Activated naive CD4-positive, alpha-beta T cell treated with anti-CD3 and anti-CD28 coated beads for 36 hours (primary cell): ENCODE measurements around the gene TUBA3C. TPM values are rescaled to one million over a fixed set of nuclear protein-coding genes. Genes with fewer than 3 reads are reported as not detected.
"Not testable (repeated sequence)": the region's sequence is repeated elsewhere in the genome, so short reads cannot be mapped to it uniquely, and the experiment has no call there.

ENCODE experiments used
- CTCF ChIA-PET: fragments of 350-600 bp; sonication (Branson Sonifier 250); formaldehyde crosslinking; loops from one replicate; lab custom pipeline; 2021; ENCODE audit warnings: antibody characterized with exemption; lab: Charles Lee
- DNase-seq: peaks from one replicate; pipeline ENCODE4 v3.0.0-alpha.2; 2020
- H3K27ac Mint-ChIP-seq: one replicate; pipeline ENCODE4 v1.8.0; 2021; ENCODE audit warnings: mild to moderate bottlenecking, mixed read lengths
- H3K27me3 Mint-ChIP-seq: one replicate; pipeline ENCODE4 v1.8.0; 2021; ENCODE audit warnings: low read depth, mixed read lengths
- H3K36me3 Mint-ChIP-seq: one replicate; pipeline ENCODE4 v1.8.0; 2021; ENCODE audit warnings: low read depth, mixed read lengths
- H3K4me1 Mint-ChIP-seq: one replicate; pipeline ENCODE4 v1.8.0; 2021; ENCODE audit warnings: low read depth, mixed read lengths
- H3K4me3 Mint-ChIP-seq: one replicate; pipeline ENCODE4 v1.8.0; 2021; ENCODE audit warnings: mild to moderate bottlenecking, moderate library complexity, mixed read lengths
- H3K9me3 Mint-ChIP-seq: one replicate; pipeline ENCODE4 v1.8.0; 2021; ENCODE audit warnings: mixed read lengths
- intact Hi-C: fragments of 100-400 bp; cut with micrococcal nuclease; formaldehyde crosslinking; loops from one replicate; pipeline ENCODE4 v1.15.1; 2023
- total RNA-seq, 2 experiments: library from RNA; stranded (reverse); gene quantifications; one replicate each; pipeline ENCODE4 v1.2.3, GENCODE V29; 2021

The TUBA3C gene
- not detected for total RNA-seq

- H3K4me1 Mint-ChIP-seq: no peaks in the 10 kb centered on the region
- intact Hi-C loops: no loop called here
- no peaks in the 10 kb centered on the region for H3K36me3 Mint-ChIP-seq
- no peaks in the 10 kb centered on the region for H3K9me3 Mint-ChIP-seq
- no peak within 1 kb of the TSS for H3K27ac Mint-ChIP-seq
- no peak within 1 kb of the TSS for H3K4me3 Mint-ChIP-seq
- CTCF ChIA-PET: no interaction called here
- DNase-seq: no peak
- peaks cover under 1% of the 10 kb centered on the region for H3K27me3 Mint-ChIP-seq
Observed at GRCh38 chr13:19181621-19182485, at the start of gene TUBA3C. Gene TUBA3C, minus strand, starts transcription at chr13:19181824. Its CDS starts 77 bp downstream, at chr13:19181747.

- H3K4me1 Mint-ChIP-seq, DNase-seq, H3K4me3 Mint-ChIP-seq, H3K36me3 Mint-ChIP-seq, intact Hi-C loops, H3K9me3 Mint-ChIP-seq, CTCF ChIA-PET, H3K27me3 Mint-ChIP-seq, H3K27ac Mint-ChIP-seq: not testable (repeated sequence)
Observed at GRCh38 chr13:19207413-19207812, 25.8 kb upstream of the TUBA3C start.

GRCh38 chr13:19192622-19193021 lies 11.0 kb upstream of the TUBA3C start:
- H3K36me3 Mint-ChIP-seq, H3K9me3 Mint-ChIP-seq, H3K4me1 Mint-ChIP-seq, H3K27me3 Mint-ChIP-seq, DNase-seq, intact Hi-C loops, CTCF ChIA-PET, H3K4me3 Mint-ChIP-seq, H3K27ac Mint-ChIP-seq: not testable (repeated sequence)

GRCh38 chr13:19189911-19190310 lies 8.3 kb upstream of the TUBA3C start:
- H3K9me3 Mint-ChIP-seq, H3K4me1 Mint-ChIP-seq, H3K4me3 Mint-ChIP-seq, CTCF ChIA-PET, intact Hi-C loops, H3K36me3 Mint-ChIP-seq, H3K27me3 Mint-ChIP-seq, DNase-seq, H3K27ac Mint-ChIP-seq: not testable (repeated sequence)

GRCh38 chr13:19189368-19189767 lies 7.7 kb upstream of the TUBA3C start:
- not testable (repeated sequence) for H3K27ac Mint-ChIP-seq

GRCh38 chr13:19185865-19186645 lies 4.4 kb upstream of the TUBA3C start:
- intact Hi-C loops: no loop called here
- DNase-seq: no peak
- Mint-ChIP-seq H3K27me3 (peaks cover 4% of the 10 kb centered on the region), H3K4me3 (no peak overlapping the region), H3K4me1 (no peaks in the 10 kb centered on the region), H3K9me3 (no peaks in the 10 kb centered on the region), H3K36me3 (no peaks in the 10 kb centered on the region), H3K27ac (no peak overlapping the region)
- CTCF ChIA-PET: no interaction called here

More at GRCh38 chr13:19189368-19189767, 7.7 kb upstream of the TUBA3C start:
- H3K9me3 Mint-ChIP-seq, CTCF ChIA-PET, H3K4me3 Mint-ChIP-seq, intact Hi-C loops, H3K36me3 Mint-ChIP-seq, H3K27me3 Mint-ChIP-seq, DNase-seq, H3K4me1 Mint-ChIP-seq: not testable (repeated sequence)

- DNase-seq: no peak
- no peak overlapping the region for H3K4me3 Mint-ChIP-seq
- H3K9me3 Mint-ChIP-seq: no peaks in the 10 kb centered on the region
- intact Hi-C loops: no loop called here
- CTCF ChIA-PET: no interaction called here
- peaks cover 4% of the 10 kb centered on the region for H3K27me3 Mint-ChIP-seq
- H3K4me1 Mint-ChIP-seq: no peaks in the 10 kb centered on the region
- H3K36me3 Mint-ChIP-seq: no peaks in the 10 kb centered on the region
- no peak overlapping the region for H3K27ac Mint-ChIP-seq
Observed at GRCh38 chr13:19185086-19185864, 3.7 kb upstream of the TUBA3C start.

GRCh38 chr13:19184176-19184575 lies 2.6 kb upstream of the TUBA3C start:
- no peaks in the 10 kb centered on the region for H3K9me3 Mint-ChIP-seq
- no peak for DNase-seq
- intact Hi-C loops: no loop called here
- H3K36me3 Mint-ChIP-seq: no peaks in the 10 kb centered on the region
- H3K4me1 Mint-ChIP-seq: no peaks in the 10 kb centered on the region
- no peak overlapping the region for H3K27ac Mint-ChIP-seq
- H3K4me3 Mint-ChIP-seq: no peak overlapping the region
- peaks cover 4% of the 10 kb centered on the region for H3K27me3 Mint-ChIP-seq
- CTCF ChIA-PET: no interaction called here

GRCh38 chr13:19183676-19184075 lies 2.1 kb upstream of the TUBA3C start:
- CTCF ChIA-PET: no interaction called here
- no peak overlapping the region for H3K4me3 Mint-ChIP-seq
- no peak overlapping the region for H3K27ac Mint-ChIP-seq
- intact Hi-C loops: no loop called here
- DNase-seq: no peak
- peaks cover 4% of the 10 kb centered on the region for H3K27me3 Mint-ChIP-seq
- H3K4me1 Mint-ChIP-seq: no peaks in the 10 kb centered on the region
- no peaks in the 10 kb centered on the region for H3K9me3 Mint-ChIP-seq
- H3K36me3 Mint-ChIP-seq: no peaks in the 10 kb centered on the region

GRCh38 chr13:19182536-19182935 lies 912 bp upstream of the TUBA3C start:
- CTCF ChIA-PET: no interaction called here
- Mint-ChIP-seq H3K9me3 (no peaks in the 10 kb centered on the region), H3K4me1 (no peaks in the 10 kb centered on the region), H3K36me3 (no peaks in the 10 kb centered on the region), H3K27me3 (peaks cover 4% of the 10 kb centered on the region), H3K27ac (no peak overlapping the region), H3K4me3 (no peak overlapping the region)
- intact Hi-C loops: no loop called here
- DNase-seq: no peak

GRCh38 chr13:19181021-19181620 lies 503 bp downstream of the TUBA3C start:
- DNase-seq: no peak
- no peaks in the 10 kb centered on the region for H3K27me3 Mint-ChIP-seq
- H3K36me3 Mint-ChIP-seq: no peaks in the 10 kb centered on the region
- CTCF ChIA-PET: no interaction called here
- H3K9me3 Mint-ChIP-seq: no peaks in the 10 kb centered on the region
- no peak overlapping the region for H3K27ac Mint-ChIP-seq
- intact Hi-C loops: no loop called here
- H3K4me1 Mint-ChIP-seq: no peaks in the 10 kb centered on the region
- H3K4me3 Mint-ChIP-seq: no peak overlapping the region

GRCh38 chr13:19179916-19180315 lies 1.7 kb downstream of the TUBA3C start:
- no peaks in the 10 kb centered on the region for H3K27me3 Mint-ChIP-seq
- no peaks in the 10 kb centered on the region for H3K4me1 Mint-ChIP-seq
- no peak for DNase-seq
- H3K4me3 Mint-ChIP-seq: no peak overlapping the region
- no peak overlapping the region for H3K27ac Mint-ChIP-seq
- no peaks in the 10 kb centered on the region for H3K36me3 Mint-ChIP-seq
- intact Hi-C loops: no loop called here
- H3K9me3 Mint-ChIP-seq: no peaks in the 10 kb centered on the region
- CTCF ChIA-PET: no interaction called here
